GM04504 (cell line): ENCODE data around the gene TUSC2.
"Not testable (repeated sequence)": the region's sequence is repeated elsewhere in the genome, so short reads cannot be mapped to it uniquely, and the experiment has no call there.

Source experiments
- DNase-seq: peaks from one replicate; pipeline ENCODE4 v3.0.0-alpha.2; 2012; ENCODE audit warnings: low read depth

The TUSC2 gene

DNA sequence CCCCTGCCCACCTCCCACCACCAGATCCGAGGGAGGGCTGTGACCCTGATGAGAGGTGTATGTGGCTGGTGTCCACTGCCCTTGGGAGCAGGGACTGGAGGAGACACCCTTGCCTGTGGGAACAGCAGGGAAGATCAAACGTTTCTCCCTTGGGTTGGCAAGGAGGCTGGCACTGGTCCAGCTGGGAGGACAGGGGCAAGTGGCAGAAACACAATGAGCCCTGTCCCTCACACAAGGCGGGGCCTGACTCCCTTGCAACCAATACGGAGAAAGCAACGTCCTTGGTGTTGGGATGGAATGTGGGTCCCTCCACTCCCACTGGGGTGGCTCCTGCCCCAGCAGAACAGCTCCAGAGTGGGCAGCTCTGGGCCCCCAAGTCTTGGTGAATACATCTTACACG is 10.7 kb downstream of the TUSC2 start:
- DNase-seq: no peak

DNA sequence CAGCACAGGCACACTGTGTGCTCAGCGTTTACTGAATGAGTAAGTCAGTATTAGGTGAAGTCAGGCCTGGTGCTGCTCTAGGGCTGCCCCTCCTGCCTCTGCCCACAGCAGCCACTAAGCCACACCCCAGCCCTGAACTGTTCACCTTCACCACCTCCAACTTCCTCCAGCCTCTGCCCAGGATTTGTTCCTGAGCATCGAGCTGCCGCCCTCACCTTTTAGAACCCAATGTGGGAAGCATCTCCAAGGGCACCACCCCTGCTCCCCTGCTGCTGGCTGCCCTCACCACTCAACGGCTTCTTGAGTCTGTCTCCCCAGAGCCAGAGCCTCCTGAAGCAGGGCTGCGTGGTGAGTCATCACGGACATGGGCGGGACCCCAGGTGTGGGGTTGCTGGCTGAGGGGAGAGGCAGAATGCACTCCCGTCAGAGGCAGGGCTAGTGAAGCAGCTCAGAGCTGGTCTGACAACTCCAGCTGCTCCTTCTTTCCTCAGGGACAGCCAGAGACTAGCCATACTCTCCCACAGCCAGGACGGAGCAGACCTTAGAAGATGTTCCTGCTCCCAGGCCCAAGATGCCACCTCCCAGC is 11.3 kb downstream of the TUSC2 start:
- no peak for DNase-seq

DNA sequence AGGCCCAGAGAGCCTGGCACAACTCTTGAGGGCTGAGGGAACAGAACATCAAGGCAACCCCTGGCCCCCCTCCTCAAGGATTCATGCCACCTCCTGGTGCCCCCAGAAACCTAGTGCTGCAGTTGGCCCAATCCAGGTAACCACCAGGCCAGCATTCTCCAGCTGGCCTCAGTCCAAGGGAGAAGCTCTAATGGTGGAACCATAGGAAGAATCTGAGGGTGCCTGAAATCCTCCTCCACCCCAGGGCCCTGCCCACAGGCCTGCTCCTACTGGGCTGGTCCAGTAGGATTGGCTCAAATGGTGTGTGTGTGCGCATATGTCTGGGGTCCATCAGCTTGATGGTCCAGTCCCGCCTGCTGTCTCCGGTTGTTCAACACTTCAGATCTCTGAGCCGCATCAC is 13.2 kb downstream of the TUSC2 start:
- no peak for DNase-seq

DNA sequence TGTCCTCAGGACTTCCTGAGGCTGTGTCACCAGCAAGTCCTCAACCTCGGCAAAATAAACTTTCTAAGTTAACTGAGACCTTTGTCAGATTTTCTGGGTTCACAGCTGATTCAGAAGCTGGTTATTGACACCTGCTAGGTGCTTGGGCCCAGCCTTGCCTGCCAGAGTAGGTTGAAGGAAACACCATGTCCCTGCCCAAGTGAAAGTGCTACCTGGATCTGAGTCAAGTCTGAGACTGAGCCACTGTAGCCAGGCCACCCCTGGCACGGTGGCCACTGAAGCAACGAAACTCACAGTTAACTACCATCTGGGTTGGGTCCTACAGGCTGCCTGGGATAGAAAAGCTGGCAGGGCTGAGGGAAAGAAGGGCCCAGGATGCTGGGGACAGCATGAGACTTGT is 13.7 kb downstream of the TUSC2 start:
- no peak for DNase-seq

DNA sequence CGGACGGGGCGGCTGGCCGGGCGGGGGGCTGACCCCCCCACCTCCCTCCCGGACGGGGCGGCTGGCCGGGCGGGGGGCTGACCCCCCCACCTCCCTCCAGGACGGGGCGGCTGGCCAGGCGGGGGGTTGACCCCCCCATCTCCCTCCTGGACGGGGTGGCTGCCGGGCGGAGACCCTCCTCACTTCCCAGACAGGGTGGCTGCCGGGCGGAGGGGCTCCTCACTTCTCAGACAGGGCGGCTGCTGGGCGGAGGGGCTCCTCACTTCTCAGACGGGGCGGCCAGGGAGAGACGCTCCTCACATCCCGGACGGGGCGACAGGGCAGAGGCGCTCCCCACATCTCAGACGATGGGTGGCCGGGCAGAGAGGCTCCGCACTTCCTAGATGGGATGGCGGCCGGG is 16.0 kb downstream of the TUSC2 start:
- not testable (repeated sequence) for DNase-seq

DNA sequence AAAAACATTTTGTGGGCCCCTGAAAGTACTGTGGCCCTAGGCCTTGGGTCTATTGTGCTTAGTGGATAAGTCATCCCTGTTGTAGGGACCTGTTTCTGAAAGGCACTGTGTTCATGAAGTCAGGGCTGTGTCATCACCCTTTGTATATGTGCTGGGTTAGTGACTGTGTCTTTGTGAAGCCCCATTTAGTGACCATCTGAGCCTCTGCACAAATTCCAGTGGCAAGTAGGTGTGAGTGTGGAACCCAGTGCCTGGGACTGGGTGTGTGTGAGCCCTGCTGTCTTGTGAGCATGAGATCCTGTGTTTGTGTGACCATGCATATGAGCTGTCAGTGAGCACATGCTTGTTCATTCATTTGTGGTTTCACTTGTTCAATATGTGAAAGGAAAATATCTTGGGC is 23.4 kb downstream of the TUSC2 start:
- DNase-seq: no peak

DNA sequence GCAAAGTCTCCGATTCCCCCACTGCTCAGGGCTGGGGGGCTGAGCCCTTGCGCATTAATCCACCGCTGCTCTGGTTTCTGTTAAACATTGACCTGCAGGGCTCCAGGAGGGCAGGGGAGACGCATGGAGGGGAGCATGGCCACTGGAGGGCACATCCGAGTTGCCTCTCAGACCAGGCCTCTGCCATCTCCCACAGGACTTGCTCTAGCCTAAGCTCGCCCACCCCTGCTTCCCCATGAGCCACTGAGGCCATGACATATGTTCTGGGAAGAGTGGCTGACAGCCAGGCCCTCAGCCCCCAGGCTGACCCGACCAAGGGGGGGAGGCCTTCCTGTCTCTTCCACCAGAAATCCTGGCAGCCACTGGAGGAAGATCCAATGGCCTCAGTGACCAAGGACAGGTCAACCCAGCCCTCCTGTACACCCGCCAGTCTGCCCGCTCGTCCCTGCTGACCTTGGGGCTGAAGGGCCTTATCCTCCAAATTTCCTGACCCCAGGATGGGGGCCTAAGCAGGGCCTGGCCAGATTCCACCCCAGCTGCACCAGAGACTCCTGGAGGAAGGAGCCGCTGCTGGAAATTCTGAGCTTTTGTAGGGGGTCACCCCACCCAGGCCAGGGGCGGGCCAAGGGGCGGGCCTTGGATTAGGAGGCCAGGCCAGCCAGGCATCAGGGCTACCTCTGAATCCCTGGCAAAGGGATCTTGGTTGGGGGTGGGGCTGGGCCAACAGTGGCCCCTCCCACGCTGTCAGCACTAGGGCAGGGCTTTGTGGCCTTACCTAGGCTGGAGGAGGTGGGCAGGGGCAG is 24.8 kb downstream of the TUSC2 start, which contains the start of gene HYAL1:
Gene HYAL1 (minus strand): TSS at position 562 of the 803 bp plus-strand sequence. CDS start 618 bp downstream, outside the sequence.
- DNase-seq: no peak

DNA sequence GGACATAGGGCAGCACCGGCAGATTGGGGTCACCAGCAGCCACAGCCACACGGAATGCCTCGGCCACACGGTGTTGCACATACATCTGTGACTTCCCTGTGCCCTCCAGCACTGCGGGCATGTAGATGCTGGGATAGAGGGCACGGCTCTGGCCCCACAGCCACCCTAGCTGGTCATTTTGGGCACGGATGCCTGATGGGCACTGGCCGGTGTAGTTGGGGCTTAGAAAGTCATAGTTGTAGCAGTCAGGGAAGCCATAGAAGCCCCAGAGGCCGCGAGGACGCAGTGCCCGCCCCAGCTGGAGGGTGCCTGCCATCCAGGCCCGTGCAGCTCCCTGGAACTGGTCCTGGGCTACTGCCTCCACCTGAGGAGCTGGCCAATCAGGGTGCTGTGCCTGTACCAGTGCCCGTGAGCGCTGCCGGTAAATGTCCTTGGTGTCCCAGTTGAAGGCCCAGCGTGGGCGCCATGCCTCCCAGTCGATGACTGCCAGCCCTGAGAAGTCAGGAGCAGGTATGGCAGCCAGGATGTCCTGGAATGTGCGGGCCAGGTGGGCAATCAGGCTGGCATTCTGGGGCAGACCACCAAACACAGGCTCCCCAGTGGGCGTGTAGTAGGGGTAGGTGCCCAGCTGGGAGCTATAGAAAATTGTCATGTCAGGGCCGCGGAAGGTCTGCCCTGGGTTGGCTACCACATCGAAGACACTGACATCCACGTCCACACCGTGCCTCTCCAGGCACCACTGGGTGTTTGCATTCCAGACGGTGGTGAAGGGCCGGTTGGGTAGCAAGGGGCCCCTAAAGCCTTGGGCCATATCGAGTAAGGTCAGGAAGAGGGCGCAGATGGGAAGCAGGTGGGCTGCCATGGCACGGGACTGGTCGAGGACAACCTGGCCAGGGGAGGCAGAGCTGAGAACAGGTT is 25.7 kb downstream of the TUSC2 start:
- DNase-seq: no peak

DNA sequence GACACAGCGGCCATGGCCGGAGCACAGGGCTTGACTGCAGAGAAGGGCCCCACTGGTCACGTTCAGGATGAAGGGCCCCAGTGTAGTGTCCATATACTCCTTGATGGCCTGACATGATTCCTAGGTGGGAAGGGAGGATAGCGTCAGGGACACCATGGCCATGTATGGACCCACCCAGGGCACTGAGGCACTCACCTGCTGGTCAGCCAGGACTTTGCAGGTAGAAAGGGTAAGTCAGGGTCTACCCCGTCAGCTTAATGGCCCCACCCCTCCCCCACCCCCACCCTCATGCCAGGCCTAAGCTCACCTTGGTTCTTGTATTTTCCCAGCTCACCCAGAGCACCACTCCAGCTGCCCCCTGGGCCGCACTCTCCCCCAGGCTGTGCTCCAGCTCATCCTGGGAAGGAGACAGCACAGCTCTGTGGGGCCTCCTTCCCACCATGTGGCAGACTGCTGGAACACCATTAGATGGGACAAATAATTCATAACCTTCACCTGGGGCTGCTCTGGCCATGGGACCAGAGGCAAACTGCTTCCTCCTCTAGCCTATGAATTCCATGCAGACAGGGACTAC is 27.3 kb downstream of the TUSC2 start:
- DNase-seq: no peak

DNA sequence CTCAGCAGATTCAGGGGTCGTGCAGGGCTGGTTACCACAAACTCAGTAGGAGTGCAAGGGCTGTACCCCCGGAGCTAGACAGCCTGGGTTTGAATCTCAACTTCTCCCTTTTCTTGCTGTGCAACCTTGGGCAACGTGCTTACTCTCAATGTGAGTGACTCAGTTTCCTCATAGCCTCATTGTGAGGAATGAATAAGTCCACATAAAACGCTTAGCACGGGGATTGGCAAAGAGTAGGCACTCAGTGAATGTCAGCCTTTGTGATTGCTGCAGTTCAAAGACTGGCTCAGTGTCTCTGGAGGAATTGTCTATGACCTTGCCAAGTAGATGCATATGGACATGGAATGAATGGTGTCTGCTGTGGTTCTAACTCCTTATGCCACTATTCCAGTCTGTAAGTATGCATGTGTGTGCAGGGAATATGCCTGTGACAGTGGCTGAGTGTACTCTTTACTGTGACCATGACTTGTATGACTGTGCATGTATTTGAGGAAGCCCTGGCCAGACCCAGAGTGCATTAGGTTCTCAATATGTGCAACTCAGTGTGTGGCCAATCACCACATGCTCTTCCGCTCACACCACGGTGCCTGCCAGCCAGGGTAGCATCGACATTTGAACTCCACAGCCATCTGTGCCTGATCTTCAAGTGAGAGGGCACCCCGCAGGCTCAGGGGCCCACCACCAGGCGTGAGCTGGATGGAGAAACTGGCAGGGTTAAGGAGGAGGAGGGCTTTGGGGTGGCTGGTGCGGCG is 27.9 kb downstream of the TUSC2 start:
- no peak for DNase-seq

DNA sequence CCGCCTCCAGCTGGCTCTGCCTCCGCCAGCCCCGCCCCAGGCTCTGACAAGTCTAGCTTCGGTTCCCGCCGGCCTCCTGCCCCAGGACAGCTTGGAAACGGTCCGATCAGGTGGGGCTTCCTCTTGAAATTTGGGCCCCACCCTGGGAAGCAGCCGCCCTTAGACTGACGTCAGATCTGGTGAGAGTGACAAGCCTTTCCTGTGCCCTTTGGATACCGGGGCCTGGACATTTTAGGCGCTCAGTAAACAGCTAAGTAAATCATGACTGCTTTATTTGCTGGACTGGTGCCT is 28.4 kb downstream of the TUSC2 start:
- no peak for DNase-seq

DNA sequence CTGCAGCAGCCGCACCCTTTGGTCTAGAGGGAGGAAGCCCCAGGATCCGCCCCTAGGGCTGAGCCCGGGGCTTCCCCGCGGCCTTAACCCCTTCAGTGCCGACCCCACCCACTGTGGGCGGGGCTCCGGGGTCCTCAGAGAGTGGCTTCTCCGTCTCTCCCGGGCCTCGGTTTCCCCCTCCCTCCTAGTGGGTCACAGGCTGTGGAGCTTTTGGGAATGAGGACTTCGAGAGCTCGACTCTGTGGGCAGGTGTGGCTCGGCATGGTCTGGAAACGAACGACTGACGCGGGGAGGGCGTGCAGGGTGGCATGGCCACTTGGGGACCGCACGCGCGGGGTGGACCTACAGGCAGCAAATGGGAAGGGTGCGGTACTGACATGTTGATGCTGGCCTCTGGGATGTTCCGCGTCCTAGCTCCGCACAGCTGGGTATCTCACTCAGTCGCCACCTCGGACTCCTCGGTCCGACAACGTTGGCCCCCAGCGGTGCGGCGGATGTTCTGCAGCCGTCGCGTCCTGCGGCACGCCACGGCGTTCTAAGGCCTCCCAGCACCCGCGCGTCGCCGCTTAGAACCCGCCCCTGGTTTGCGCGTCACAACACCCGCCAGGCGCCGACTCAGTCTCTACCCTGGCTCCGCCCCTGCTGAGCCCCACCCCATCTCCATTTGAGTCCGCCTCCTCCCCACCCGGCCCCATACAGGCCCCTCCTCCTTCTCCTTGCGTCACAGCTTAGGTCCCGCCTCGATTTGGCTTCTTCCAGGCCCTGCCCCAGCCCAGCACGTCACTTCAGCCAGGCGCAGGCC is 29.0 kb downstream of the TUSC2 start, which contains the start of the genes HYAL3 and NAA80:
Gene HYAL3 (minus strand): TSS at position 570 of the 802 bp plus-strand sequence. CDS start 3,803 bp downstream, outside the sequence.
Gene NAA80 (minus strand): TSS at position 570 of the 802 bp plus-strand sequence. CDS start 1,942 bp downstream, outside the sequence.
- peak; percentile 99 for DNase-seq

DNA sequence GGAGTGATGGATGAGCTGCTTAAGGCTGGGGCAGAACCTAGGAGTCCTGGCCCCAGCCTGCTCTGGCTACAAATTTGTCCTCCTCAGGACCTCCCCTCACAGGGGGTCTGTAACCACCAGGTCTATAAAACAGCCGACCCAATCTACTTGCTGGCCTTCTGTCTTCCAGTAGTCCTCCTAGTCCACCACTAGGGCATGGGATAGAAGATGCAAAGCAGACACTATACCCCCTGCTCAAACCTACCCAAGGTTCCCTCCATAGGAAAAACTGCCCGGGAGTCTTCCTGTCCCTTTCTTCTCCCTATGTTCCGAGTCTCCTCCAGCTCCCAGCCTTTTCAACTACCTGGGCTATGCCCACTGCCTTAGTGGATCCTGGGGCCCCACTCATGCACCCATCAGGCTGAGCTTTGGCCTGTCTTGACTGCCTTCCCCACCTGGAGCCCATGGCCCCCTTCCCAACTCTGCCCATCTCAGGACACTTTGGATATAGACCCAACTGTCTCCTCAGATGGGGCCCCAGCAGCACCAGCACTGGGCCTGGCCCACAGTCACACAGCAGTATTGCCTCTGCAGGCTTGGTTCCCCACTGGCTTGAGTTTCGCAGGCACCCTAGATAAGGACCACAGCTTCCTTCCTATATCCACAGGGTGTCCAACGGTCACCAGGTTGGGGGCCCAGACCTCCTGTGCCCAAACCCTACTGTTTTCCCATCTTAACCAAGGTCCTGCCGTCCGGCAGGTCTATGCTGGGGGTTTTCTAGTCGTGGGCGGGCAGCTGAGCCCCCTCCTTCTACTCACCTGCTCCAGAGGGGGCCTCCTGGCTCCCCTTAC is 29.9 kb downstream of the TUSC2 start:
- no peak for DNase-seq

DNA sequence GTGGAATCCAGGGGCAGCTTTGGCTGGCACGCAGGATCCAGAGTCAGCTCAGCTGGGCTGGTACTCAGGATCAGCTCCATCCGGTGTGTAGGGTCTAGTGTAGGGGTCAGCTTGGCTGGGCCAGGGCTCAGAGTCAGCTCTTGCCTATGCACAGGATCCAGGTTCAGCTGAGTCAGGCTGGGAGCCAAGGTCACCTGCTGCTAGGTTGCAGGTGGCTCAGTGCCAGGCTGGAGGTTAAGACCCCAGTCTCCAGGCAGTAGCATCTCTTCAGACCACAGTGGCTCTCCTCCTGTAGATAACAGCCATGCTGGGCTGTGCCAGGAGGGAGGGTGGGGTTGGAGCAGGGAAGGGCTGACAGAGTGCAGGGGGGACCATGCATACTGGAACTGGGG is 30.6 kb downstream of the TUSC2 start:
- no peak for DNase-seq

DNA sequence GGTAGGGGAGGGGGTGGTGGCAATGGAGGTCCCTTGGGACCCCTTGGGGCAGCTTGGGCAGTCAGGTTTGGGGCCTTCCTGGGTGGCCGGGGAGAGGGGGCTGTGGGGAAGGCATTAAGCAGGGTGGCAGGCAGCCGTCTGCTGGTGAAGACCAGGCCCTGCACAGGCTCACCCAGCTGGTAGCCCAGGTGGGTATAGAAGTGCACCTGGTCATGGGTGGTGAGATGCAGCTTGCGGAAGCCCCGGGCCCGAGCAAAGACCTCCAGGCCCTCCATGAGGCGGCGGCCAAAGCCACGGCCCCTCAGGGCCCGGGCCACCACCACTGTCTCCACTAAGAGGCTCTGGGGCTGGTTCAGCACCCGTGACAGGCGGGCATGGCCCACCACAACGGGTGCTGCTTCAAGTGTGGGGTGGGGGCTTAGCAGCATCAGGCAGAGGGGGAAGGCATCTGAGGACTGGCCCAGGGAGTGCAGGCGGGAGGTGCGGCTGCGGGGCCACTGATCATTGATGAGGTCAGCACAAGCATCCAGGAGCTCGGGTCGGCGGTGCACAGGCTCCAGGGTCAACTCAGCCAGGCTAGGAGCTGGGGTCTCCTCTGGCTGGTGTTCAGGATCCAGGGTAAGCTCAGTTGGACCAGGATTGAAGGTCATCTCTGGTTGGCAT is 31.2 kb downstream of the TUSC2 start:
- DNase-seq: no peak

DNA sequence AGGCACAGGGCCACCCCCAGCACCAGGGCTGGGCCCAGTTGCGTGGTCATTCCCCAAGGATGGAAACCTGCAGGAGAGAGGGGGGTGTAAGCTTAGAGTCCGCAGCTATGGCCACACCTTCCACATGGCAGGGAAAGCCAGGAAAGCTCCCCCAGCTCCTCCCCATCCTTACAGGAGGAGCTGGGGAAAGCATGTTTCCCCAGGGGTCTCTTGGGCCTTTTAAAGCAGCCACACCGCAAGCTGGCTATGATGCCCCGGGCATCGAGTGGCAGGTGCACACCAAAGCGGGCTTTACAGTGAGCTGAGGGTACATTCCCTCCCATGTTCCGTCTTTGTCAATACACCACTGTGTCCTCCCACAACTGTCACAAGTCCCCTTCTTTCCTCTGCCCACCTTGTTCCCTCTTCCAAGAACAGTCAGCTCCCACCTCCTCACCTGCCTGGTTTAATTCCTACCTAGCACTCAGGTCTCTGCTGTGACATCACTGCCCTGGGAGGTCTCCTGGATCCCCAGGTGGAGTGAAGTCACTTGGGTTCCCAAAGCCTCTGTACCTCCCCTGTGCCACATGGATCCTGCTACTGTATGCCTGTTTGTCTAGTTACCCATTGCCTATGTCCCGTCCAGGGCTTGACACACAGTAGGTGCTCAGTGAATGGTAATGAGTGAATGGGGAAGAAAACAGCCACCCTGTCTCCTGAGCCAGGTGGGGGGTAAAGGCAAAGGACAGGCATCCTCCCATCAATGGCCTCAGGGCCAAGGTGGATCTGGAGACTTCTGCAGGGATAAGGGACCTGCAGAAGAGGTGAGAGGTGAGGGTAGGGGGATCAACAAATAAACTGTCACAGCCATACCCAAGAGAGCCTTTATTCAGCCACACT is 32.2 kb downstream of the TUSC2 start:
- no peak for DNase-seq

DNA sequence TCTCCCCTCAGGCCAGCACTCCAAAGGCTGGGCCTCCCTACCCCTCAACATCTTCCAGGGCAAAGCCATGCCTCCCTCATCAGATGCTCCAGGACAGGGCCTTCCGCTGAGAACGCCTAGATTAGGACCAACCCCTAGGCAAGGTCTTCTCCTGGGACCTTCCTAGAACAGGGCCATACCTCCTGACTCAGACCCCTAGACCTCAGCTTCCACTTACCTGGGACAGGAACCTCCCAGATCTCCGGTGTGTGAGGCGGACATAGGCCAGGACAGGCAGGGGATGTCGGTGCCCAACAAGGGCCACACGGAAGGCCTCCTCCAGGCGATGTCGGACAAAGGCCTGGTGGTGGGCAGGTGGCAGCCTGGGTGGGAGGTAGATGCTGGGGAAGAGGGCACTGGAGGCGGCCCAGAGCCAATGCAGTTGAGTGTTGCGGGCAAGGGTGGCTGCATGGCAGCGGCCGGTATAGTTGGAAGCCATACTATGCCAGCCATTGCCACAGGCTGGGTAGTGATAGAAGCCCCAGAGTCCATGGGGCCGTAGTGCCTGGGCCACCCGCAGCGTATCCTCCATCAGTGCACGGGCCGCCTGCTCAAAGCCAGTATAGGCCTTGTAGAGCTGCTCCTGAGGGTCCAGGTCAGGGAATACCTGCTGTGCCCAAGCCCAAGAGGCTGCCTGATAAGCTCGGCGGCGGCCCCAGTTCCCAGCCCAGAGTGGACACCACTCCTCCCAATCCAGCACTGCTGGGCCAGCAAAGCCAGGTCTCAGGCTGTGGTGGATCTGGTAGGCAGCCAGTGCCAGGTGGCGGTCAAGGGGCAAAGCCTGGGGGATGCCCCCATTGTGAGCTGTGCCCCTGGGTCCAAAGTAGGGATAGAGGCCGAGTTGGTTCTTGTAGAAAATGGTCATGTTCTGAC is 33.3 kb downstream of the TUSC2 start:
- DNase-seq: no peak
